Measurements from ENCODE around the gene LRRC41. TPM values are rescaled to one million over a fixed set of nuclear protein-coding genes. Genes with fewer than 3 reads are reported as not detected.
A peak's percentile ranks its signal among the peaks of the same experiment; 100 is the strongest.
"Not testable (repeated sequence)": the region's sequence is repeated elsewhere in the genome, so short reads cannot be mapped to it uniquely, and the experiment has no call there.

The LRRC41 gene
- total and polyA plus RNA-seq, 4 donors: 44.6 to 76.2 (median 70.1) TPM

- H3K4me1 ChIP-seq (ENCODE audit: control insufficient read depth, insufficient read depth, low read length): peaks cover 15% of the 10 kb centered on the region
- no peaks in the 10 kb centered on the region for H3K36me3 ChIP-seq (ENCODE audit: control insufficient read depth, insufficient read depth, low read length)
- no peaks in the 10 kb centered on the region for H3K9me3 ChIP-seq (ENCODE audit: control insufficient read depth, insufficient read depth, low read length)
- no peaks in the 10 kb centered on the region for H3K27me3 ChIP-seq (ENCODE audit: control insufficient read depth, insufficient read depth, low read length)
- peak overlapping the region; percentile 74 for H3K27ac ChIP-seq (ENCODE audit: low read depth, low read length)
- peak overlapping the region; percentile 70 for H3K4me3 ChIP-seq (ENCODE audit: low read depth, low read length)
- WGBS (ENCODE audit: insufficient coverage): under 1% methylated on average over 22 of the region's 35 CpGs
- peak in 3 of 6 donors; percentile 8 to 61 (median 20) for DNase-seq (ENCODE audit: low read depth in 4 of 6, low spot score in 6 of 6)
These were observed 56.6 kb downstream of the LRRC41 start for GRCh38 chr1:46246548-46247435.

GRCh38 chr1:46246136-46246535, 57.3 kb downstream of the LRRC41 start:
- not testable (repeated sequence) for H3K36me3 ChIP-seq (ENCODE audit: control insufficient read depth, insufficient read depth, low read length); H3K27me3 ChIP-seq (ENCODE audit: control insufficient read depth, insufficient read depth, low read length); H3K27ac ChIP-seq (ENCODE audit: low read depth, low read length); DNase-seq (ENCODE audit: low read depth in 4 of 6, low spot score in 6 of 6); H3K9me3 ChIP-seq (ENCODE audit: control insufficient read depth, insufficient read depth, low read length); H3K4me3 ChIP-seq (ENCODE audit: low read depth, low read length)
- 96% methylated on average over 15 of the region's 17 CpGs for WGBS (ENCODE audit: insufficient coverage)
- peaks cover 15% of the 10 kb centered on the region for H3K4me1 ChIP-seq (ENCODE audit: control insufficient read depth, insufficient read depth, low read length)

- H3K9me3 ChIP-seq (ENCODE audit: control insufficient read depth, insufficient read depth, low read length): no peaks in the 10 kb centered on the region
- DNase-seq (ENCODE audit: low read depth in 4 of 6, low spot score in 6 of 6): peak in 1 of 6 donors; percentile 30
- WGBS (ENCODE audit: insufficient coverage): 80% methylated on average over 2 of the region's 3 CpGs
These were observed 58.6 kb downstream of the LRRC41 start for GRCh38 chr1:46244656-46245371.

GRCh38 chr1:46243831-46244230, 59.6 kb downstream of the LRRC41 start:
- WGBS (ENCODE audit: insufficient coverage): no CpG with 5 or more reads among the region's 3 CpGs
- not testable (repeated sequence) for H3K27ac ChIP-seq (ENCODE audit: low read depth, low read length)

More at GRCh38 chr1:46244656-46245371, 58.6 kb downstream of the LRRC41 start:
- no peak overlapping the region for H3K4me3 ChIP-seq (ENCODE audit: low read depth, low read length)
- H3K27me3 ChIP-seq (ENCODE audit: control insufficient read depth, insufficient read depth, low read length): no peaks in the 10 kb centered on the region
- H3K36me3 ChIP-seq (ENCODE audit: control insufficient read depth, insufficient read depth, low read length): no peaks in the 10 kb centered on the region
- H3K27ac ChIP-seq (ENCODE audit: low read depth, low read length): no peak overlapping the region
- H3K4me1 ChIP-seq (ENCODE audit: control insufficient read depth, insufficient read depth, low read length): peaks cover 15% of the 10 kb centered on the region

GRCh38 chr1:46242918-46243317, 60.5 kb downstream of the LRRC41 start:
- DNase-seq (ENCODE audit: low read depth in 4 of 6, low spot score in 6 of 6): no peak
- no peak overlapping the region for H3K4me3 ChIP-seq (ENCODE audit: low read depth, low read length)
- H3K27ac ChIP-seq (ENCODE audit: low read depth, low read length): no peak overlapping the region
- H3K4me1 ChIP-seq (ENCODE audit: control insufficient read depth, insufficient read depth, low read length): peaks cover 9% of the 10 kb centered on the region
- no CpG with 5 or more reads among the region's 1 CpG for WGBS (ENCODE audit: insufficient coverage)
- no peaks in the 10 kb centered on the region for H3K9me3 ChIP-seq (ENCODE audit: control insufficient read depth, insufficient read depth, low read length)
- H3K27me3 ChIP-seq (ENCODE audit: control insufficient read depth, insufficient read depth, low read length): no peaks in the 10 kb centered on the region
- H3K36me3 ChIP-seq (ENCODE audit: control insufficient read depth, insufficient read depth, low read length): no peaks in the 10 kb centered on the region

More at GRCh38 chr1:46243831-46244230, 59.6 kb downstream of the LRRC41 start:
- DNase-seq (ENCODE audit: low read depth in 4 of 6, low spot score in 6 of 6); H3K4me3 ChIP-seq (ENCODE audit: low read depth, low read length); H3K36me3 ChIP-seq (ENCODE audit: control insufficient read depth, insufficient read depth, low read length); H3K27me3 ChIP-seq (ENCODE audit: control insufficient read depth, insufficient read depth, low read length); H3K9me3 ChIP-seq (ENCODE audit: control insufficient read depth, insufficient read depth, low read length): not testable (repeated sequence)
- H3K4me1 ChIP-seq (ENCODE audit: control insufficient read depth, insufficient read depth, low read length): peaks cover 15% of the 10 kb centered on the region

- H3K36me3 ChIP-seq (ENCODE audit: control insufficient read depth, insufficient read depth, low read length); H3K4me1 ChIP-seq (ENCODE audit: control insufficient read depth, insufficient read depth, low read length); DNase-seq (ENCODE audit: low read depth in 4 of 6, low spot score in 6 of 6); H3K4me3 ChIP-seq (ENCODE audit: low read depth, low read length); H3K27me3 ChIP-seq (ENCODE audit: control insufficient read depth, insufficient read depth, low read length); H3K9me3 ChIP-seq (ENCODE audit: control insufficient read depth, insufficient read depth, low read length); H3K27ac ChIP-seq (ENCODE audit: low read depth, low read length): not testable (repeated sequence)
- WGBS (ENCODE audit: insufficient coverage): no CpG with 5 or more reads among the region's 38 CpGs
These were observed 61.7 kb downstream of the LRRC41 start for GRCh38 chr1:46241733-46242132.

- H3K36me3 ChIP-seq (ENCODE audit: control insufficient read depth, insufficient read depth, low read length); H3K4me3 ChIP-seq (ENCODE audit: low read depth, low read length); H3K9me3 ChIP-seq (ENCODE audit: control insufficient read depth, insufficient read depth, low read length); DNase-seq (ENCODE audit: low read depth in 4 of 6, low spot score in 6 of 6); H3K27ac ChIP-seq (ENCODE audit: low read depth, low read length); H3K27me3 ChIP-seq (ENCODE audit: control insufficient read depth, insufficient read depth, low read length); H3K4me1 ChIP-seq (ENCODE audit: control insufficient read depth, insufficient read depth, low read length): not testable (repeated sequence)
- no CpG with 5 or more reads among the region's 1 CpG for WGBS (ENCODE audit: insufficient coverage)
These were observed 64.6 kb downstream of the LRRC41 start for GRCh38 chr1:46238865-46239264.

- DNase-seq (ENCODE audit: low read depth in 4 of 6, low spot score in 6 of 6): no peak
- Histone ChIP-seq H3K36me3 (ENCODE audit: control insufficient read depth, insufficient read depth, low read length) (no peaks in the 10 kb centered on the region), H3K4me3 (ENCODE audit: low read depth, low read length) (no peak overlapping the region), H3K27ac (ENCODE audit: low read depth, low read length) (no peak overlapping the region), H3K27me3 (ENCODE audit: control insufficient read depth, insufficient read depth, low read length) (no peaks in the 10 kb centered on the region), H3K4me1 (ENCODE audit: control insufficient read depth, insufficient read depth, low read length) (no peaks in the 10 kb centered on the region), H3K9me3 (ENCODE audit: control insufficient read depth, insufficient read depth, low read length) (peaks cover 3% of the 10 kb centered on the region)
- whole genome bisulfite sequencing (ENCODE audit: insufficient coverage): no CpG with 5 or more reads among the region's 4 CpGs
These were observed 66.5 kb downstream of the LRRC41 start for GRCh38 chr1:46236882-46237281.

- H3K27ac ChIP-seq (ENCODE audit: low read depth, low read length); H3K4me3 ChIP-seq (ENCODE audit: low read depth, low read length); H3K9me3 ChIP-seq (ENCODE audit: control insufficient read depth, insufficient read depth, low read length); H3K4me1 ChIP-seq (ENCODE audit: control insufficient read depth, insufficient read depth, low read length); DNase-seq (ENCODE audit: low read depth in 4 of 6, low spot score in 6 of 6); H3K36me3 ChIP-seq (ENCODE audit: control insufficient read depth, insufficient read depth, low read length); H3K27me3 ChIP-seq (ENCODE audit: control insufficient read depth, insufficient read depth, low read length): not testable (repeated sequence)
- whole genome bisulfite sequencing (ENCODE audit: insufficient coverage): no CpG with 5 or more reads among the region's 3 CpGs
These were observed 72.2 kb downstream of the LRRC41 start for GRCh38 chr1:46231231-46231630.

All from spinal cord (tissue), 10 donors.